ENCODE results near the gene SLIT3.

GRCh38 chr5:169166078-169166477 lies 134.9 kb downstream of the SLIT3 start:
- TF ChIP-seq CTCF (conservative IDR thresholded peaks at IDR 0.05): no peak
- TF ChIP-seq EZH2 (IDR thresholded peaks at IDR 0.05; ENCODE audit: low read depth): no peak

Data from PC-9 (cell line).